GM19351 (cell line): ENCODE results near the gene MOGAT2.

Experiments
- ATAC-seq: cut with Tn5 transposase; IDR thresholded peaks from one replicate; pipeline ENCODE4 v1.9.1; 2021; ENCODE audit warnings: mild to moderate bottlenecking, moderate library complexity; ENCODE audit not compliant: unreplicated experiment

The MOGAT2 gene

GRCh38 chr11:75776546-75776945, 58.9 kb downstream of the MOGAT2 start:
- ATAC-seq, result no peak

- no peak for ATAC-seq
Measured at GRCh38 chr11:75777461-75778110, 59.9 kb downstream of the MOGAT2 start.

DNA sequence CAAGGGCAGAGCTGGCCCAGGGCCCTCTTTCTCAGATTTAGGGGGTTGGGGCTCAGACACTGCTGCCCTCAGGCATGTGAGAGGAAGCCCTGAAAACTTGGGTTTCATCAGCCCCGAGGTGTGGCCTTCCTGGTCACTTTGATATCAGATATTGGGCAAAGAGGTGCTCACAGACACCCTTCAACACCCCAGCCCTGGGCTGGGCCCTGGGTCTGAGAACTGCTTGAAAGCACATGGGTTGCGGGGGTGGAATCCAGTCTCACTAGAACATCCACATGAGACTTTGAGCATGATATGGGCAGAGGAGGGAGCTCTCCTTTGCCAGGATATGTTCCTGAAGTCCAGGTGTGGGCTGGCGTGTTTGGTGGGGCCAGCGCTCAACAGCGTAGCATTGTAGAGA, 61.3 kb downstream of the MOGAT2 start:
- no peak for ATAC-seq

- ATAC-seq, result no peak
Measured at GRCh38 chr11:75779960-75780359, 62.3 kb downstream of the MOGAT2 start.

DNA sequence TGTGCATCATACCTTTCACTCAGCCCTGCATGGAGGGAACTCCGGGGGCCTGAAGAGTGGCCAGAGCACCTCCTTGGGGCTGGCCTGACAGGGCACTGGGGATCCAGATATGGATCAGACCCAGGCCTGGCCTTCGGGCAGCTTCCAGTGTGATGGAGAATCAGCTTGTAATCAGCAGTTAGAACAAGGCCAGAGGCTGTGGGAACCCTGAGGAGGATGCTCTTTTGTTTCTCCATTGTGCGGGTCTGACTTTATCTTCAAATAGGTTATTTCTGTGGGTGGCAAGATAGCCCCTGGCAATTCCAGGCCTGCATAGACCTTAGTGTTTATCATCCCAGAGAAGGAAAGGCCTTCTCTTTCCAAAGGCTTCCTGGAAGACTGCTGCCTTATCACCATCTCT, 63.2 kb downstream of the MOGAT2 start:
- no peak for ATAC-seq

DNA sequence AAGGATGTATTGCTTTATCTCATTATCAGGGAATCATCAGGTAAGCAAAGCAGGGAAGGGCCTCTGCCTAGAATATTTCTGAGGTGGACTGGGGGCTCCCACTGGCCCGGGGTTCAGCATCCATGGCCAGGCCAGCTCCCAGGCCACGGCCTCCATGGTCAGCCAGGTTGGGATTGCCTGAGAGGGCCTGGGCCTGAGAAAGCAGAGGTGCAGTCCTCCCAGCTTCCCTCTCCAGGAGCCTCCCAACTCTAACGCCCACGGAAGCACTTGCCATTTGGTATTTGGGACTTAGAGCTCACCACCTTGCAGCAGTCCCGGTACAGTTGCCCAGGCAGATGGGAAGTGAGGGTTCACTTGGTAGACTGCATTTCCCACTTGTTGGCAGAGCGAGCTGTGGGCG, 63.7 kb downstream of the MOGAT2 start:
- ATAC-seq, result no peak

GRCh38 chr11:75781831-75782230, 64.2 kb downstream of the MOGAT2 start:
- ATAC-seq, result no peak
